GM21360 (cell line): ENCODE data around the gene VAMP3.
"Not testable (repeated sequence)": the region's sequence is repeated elsewhere in the genome, so short reads cannot be mapped to it uniquely, and the experiment has no call there.

Experiments
- ATAC-seq: cut with Tn5 transposase; IDR thresholded peaks from one replicate; pipeline ENCODE4 v1.9.1; 2021; ENCODE audit warnings: mild to moderate bottlenecking, moderate library complexity; ENCODE audit not compliant: unreplicated experiment

The VAMP3 gene

DNA sequence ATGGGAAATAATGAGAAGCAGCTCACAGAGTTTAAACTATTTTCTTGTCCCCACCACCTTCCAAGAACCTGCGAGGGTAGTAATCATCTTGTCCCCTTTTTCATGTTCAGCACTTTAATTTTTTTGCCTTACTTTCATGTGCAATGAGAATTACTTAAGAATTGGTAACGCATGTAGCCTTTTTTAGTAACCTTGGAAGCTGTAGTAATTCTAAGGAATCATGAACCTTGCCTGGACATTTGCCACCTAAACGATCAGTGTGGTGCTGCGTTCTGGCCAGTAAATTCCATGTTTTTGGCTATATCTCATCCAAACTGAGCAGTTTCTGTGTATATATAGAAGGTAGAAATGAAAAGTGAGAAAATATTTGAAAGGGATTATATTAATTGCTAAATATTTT is 3.9 kb upstream of the VAMP3 start:
- no peak for ATAC-seq

GRCh38 chr1:7768583-7768982 is 2.5 kb upstream of the VAMP3 start:
- ATAC-seq: no peak

- ATAC-seq: no peak
Observed at GRCh38 chr1:7769673-7770412, 1.3 kb upstream of the VAMP3 start.

DNA sequence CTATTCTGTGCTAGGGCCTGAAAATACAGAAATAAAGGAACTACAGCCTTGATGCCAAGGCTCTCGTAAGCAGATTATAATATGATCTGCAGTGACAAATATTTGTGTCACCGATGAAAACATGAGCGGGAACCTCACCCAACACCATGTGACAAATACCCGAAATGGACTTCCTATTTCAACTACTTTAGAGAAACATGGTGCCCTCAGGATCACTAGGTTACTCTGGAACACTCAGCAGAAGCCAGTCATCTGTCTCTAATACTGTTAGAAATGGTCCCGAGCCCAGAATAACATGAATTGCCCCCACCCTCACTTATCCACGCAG is 463 bp upstream of the VAMP3 start:
- ATAC-seq: no peak

- no peak for ATAC-seq
Observed at GRCh38 chr1:7771823-7772299, 765 bp downstream of the VAMP3 start.

- ATAC-seq: no peak
Observed at GRCh38 chr1:7777591-7777990, 6.5 kb downstream of the VAMP3 start.

DNA sequence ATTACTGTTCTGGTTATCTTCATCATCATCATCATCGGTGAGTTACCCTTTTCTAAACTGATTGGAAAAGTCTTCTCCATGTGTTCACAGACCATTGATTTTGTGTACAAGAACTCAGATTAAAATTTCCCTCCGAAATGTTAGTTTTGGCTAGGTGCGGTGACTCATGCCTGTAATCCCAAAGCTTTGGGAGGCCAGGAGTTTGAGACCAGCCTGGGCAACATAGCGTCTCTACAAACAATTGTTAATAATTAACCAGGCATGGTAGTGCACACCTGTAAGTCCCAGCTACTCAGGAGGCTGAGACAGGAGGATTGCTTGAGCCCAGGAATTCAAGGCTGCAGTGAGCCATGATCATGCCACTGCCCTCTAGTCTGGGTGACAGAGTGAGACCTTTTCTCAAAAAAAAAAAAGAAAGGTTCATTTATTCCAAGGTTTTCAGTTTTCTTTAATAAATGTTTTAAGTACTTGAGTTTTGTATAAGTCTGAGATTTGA is 7.1 kb downstream of the VAMP3 start:
- ATAC-seq: no peak

GRCh38 chr1:7780976-7781375 is 9.9 kb downstream of the VAMP3 start:
- no peak for ATAC-seq

DNA sequence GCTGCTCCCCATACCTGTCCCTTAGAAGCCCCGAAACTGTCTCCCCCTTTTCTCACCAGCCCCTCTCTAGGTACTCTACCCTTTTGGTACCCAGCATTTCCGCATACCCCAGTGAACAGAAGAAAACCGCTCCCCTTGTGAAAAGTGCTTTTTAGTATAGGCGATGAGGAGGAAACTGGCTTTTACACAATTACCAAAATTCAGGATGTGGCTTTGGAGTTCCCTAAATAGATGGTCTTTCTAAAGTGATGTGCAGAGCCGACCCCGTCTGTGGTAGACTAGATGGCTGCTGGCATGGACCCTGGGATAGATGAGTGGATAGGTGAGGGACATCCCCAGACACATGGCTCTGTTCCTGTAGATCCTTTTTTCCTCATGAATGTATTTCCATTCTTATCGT is 10.4 kb downstream of the VAMP3 start:
- ATAC-seq: no peak

- ATAC-seq: no peak
Observed at GRCh38 chr1:7781923-7782495, 10.9 kb downstream of the VAMP3 start.

DNA sequence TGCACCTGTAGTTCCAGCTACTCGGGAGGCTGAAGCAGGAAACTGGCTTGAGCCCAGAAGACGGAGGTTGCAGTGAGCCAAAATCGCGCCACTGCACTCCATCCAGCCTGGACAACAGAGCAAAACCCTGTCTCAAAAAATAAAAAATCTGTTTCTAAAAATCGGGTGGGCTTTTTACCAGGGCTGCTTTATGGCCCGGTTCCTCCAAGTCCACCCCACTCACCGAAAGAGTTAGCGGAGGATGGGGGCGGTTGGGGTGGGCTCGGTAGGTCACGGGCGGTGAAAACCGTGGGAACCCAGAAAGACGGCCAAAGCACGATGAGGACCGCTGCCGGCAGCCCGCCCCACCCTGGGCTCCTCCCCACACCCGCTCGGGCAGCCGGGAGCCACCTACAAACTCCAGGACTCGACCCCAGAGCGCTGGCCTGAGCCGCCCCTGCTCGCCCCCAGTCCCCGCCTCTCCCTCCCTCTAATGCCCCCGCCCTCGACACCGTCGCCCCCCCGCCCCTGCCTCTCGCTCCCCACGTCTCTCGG is 12.1 kb downstream of the VAMP3 start:
- ATAC-seq: no peak

DNA sequence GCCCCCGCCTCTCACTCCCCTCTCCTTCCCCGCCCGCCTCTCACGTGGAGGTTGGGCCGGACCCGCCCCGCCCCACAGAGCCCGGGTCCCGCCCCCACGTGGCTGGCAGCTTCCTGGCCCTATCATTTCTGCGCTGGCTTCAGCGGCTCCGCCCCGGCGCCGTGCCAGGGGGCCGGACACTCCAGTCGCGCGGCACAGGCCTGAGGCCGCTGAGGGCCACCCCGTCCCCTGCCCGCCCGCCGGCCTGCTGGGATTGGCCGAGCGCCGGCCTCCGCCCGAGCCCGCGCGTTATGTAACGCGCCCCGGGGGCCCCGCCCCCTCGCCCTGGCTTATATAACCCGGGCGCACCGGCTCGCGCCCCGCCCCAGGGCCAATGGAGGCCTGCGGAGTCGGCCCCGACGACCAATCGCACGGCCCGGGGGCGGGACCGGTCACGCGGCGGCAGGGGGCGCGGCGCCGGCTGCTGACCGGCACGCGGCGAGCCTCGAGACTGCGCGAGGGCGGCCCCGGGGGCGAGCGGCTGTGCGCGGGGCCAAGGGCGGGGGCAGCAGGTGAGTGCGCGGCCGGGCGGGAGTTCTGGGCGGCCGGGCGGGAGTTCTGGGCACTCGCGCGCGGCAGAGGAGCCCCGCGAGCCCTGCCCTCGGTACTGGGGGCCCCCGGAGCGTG is 12.9 kb downstream of the VAMP3 start, which contains the start of gene PER3:
Gene PER3, plus strand, starts transcription at position 466 of the 666 bp plus-strand sequence. CDS start 587 bp downstream, outside the sequence.
- peak; percentile 90 for ATAC-seq

DNA sequence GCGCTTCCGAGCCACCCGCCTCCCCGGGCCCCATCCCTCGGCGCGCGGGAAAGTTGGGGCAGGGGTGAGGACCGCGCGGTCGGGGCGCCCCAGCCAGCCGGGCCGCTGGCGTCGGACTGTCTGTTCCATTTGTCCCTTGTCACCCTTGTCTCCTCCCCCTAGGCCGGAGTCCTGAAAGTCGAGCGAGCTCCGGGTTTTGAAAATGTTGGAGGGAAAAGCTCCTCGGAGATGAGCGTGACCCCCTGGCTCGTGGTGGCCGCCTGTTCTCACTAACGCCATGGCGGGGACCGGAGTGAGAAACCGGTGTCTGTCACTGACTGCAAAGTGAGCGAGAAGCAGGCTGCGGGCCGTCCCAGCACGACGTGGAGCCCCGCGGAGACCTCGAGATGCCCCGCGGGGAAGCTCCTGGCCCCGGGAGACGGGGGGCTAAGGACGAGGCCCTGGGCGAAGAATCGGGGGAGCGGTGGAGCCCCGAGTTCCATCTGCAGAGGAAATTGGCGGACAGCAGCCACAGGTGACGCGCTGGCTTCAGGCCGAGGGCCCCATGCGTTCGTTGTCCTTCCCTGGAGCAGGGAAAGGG is 13.5 kb downstream of the VAMP3 start:
- ATAC-seq: no peak

DNA sequence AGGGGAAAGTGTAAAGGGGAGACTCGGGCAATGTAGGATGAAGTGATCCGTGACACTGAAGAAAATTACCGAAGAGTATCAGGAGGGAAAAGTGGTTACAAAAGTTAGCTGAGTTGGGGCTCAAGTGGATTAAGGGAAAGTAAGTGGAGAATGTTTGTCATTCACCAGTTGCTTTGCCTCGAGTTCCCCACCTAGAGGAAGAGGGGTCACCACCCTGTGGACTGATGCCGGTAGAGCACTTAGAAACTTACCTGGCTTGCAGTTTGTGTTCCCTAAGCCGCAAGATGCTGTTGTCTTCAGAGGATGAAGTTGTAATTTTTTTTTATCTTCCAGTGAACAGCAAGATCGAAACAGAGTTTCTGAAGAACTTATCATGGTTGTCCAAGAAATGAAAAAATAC is 14.0 kb downstream of the VAMP3 start:
- ATAC-seq: no peak

GRCh38 chr1:7786795-7787194 is 15.7 kb downstream of the VAMP3 start:
- no peak for ATAC-seq

DNA sequence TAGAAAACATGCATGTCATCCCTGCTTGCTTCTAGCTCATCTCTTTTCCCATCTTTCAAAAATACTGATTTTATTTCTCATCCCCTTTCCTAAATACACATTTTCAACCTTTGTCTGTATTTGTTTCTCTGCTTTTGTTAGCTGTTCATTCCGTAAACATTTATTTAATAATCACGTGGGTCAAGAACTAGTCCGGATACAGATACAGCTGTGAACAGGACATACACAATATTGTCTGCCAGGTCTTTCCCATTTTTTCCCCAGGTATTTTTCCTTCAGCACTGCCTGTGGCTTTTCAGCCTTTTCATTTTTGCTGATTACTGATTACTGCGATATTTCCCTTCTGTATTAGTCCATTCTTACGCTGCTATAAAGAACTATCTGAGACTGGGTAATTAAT is 18.7 kb downstream of the VAMP3 start:
- no peak for ATAC-seq

GRCh38 chr1:7791027-7791426 is 19.9 kb downstream of the VAMP3 start:
- not testable (repeated sequence) for ATAC-seq

GRCh38 chr1:7795406-7795805 is 24.3 kb downstream of the VAMP3 start:
- no peak for ATAC-seq

GRCh38 chr1:7805460-7805859 is 34.4 kb downstream of the VAMP3 start:
- no peak for ATAC-seq

DNA sequence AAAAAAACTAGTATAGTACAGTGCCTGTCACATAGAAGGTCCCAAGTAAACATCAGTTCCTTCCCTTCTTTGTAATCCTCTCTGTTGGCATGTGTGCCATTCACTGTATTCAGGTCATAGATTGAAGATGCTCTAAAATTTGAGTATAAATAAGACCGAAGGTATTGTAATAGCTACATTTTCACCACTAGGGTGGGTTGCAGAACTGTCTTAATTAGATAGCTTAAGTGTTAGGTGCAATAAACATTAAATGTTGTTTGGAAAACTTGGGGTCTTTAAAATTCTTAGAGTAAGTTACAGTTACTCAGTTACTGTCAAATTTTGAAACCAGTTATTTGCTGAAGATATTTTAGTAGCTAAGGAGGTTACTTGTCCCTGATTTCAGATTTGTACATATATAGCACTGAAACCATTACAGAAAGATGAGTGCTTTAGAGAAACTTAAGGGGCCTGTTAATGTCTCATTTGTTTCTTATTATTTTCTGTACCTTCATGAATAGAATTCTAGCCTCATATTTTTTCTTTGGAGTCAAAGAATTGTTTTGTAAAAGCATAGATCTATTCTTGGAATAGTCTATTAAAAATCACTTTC is 37.3 kb downstream of the VAMP3 start:
- ATAC-seq: no peak

- no peak for ATAC-seq
Observed at GRCh38 chr1:7809742-7810141, 38.6 kb downstream of the VAMP3 start.
